DMS79 (cell line): Measurements from ENCODE around the gene C10orf90.

Source experiments
- DNase-seq: peaks from one replicate; lab custom pipeline; 2025; lab: John Stamatoyannopoulos, UW

Gene C10orf90

GRCh38 chr10:126670056-126670894, at the start of gene C10orf90:
Gene C10orf90, minus strand, starts transcription at chr10:126670693. Its CDS starts 213 bp downstream, at chr10:126670480.
- DNase-seq, result no peak

- DNase-seq, result no peak
These were observed 45.9 kb upstream of the C10orf90 start for GRCh38 chr10:126716366-126716765.

GRCh38 chr10:126713594-126713993, 43.1 kb upstream of the C10orf90 start:
- DNase-seq, result no peak

- DNase-seq, result no peak
These were observed 42.2 kb upstream of the C10orf90 start for GRCh38 chr10:126712681-126713080.

- DNase-seq, result no peak
These were observed 35.6 kb upstream of the C10orf90 start for GRCh38 chr10:126705951-126706565.

GRCh38 chr10:126705131-126705530, 34.6 kb upstream of the C10orf90 start:
- no peak for DNase-seq

- no peak for DNase-seq
These were observed 34.2 kb upstream of the C10orf90 start for GRCh38 chr10:126704649-126705048.

- no peak for DNase-seq
These were observed 31.7 kb upstream of the C10orf90 start for GRCh38 chr10:126702181-126702580.

GRCh38 chr10:126701526-126701925, 31.0 kb upstream of the C10orf90 start:
- DNase-seq, result no peak

- no peak for DNase-seq
These were observed 26.2 kb upstream of the C10orf90 start for GRCh38 chr10:126696684-126697083.

- no peak for DNase-seq
These were observed 21.0 kb upstream of the C10orf90 start for GRCh38 chr10:126691456-126691855.

- DNase-seq, result no peak
These were observed 20.0 kb upstream of the C10orf90 start for GRCh38 chr10:126690534-126690933.

GRCh38 chr10:126689461-126689994, 19.0 kb upstream of the C10orf90 start:
- DNase-seq, result no peak

- no peak for DNase-seq
These were observed 16.7 kb upstream of the C10orf90 start for GRCh38 chr10:126687121-126687606.

GRCh38 chr10:126686719-126687118, 16.2 kb upstream of the C10orf90 start:
- DNase-seq, result no peak

GRCh38 chr10:126686268-126686667, 15.8 kb upstream of the C10orf90 start:
- no peak for DNase-seq

- DNase-seq, result no peak
These were observed 15.3 kb upstream of the C10orf90 start for GRCh38 chr10:126685756-126686155.

- DNase-seq, result no peak
These were observed 13.8 kb upstream of the C10orf90 start for GRCh38 chr10:126684171-126684745.

GRCh38 chr10:126683466-126683865, 13.0 kb upstream of the C10orf90 start:
- DNase-seq, result no peak

GRCh38 chr10:126675656-126676438, 5.4 kb upstream of the C10orf90 start:
- no peak for DNase-seq

- no peak for DNase-seq
These were observed 4.4 kb upstream of the C10orf90 start for GRCh38 chr10:126674741-126675515.
